Mucosa of descending colon (tissue), 3 donors: ENCODE data around the gene CD8B. TPM values are rescaled to one million over a fixed set of nuclear protein-coding genes. Genes with fewer than 3 reads are reported as not detected.

Source experiments
- ATAC-seq: fragments of 200-7000 bp; cut with Tn5 transposase; one replicate; pipeline ENCODE4 v1.9.1; 2020; ENCODE audit warnings: mild to moderate bottlenecking, moderate library complexity
- DNase-seq, 3 donors: peaks; one replicate each; pipeline ENCODE4 v3.0.0-alpha.2; 2020
- H3K36me3 ChIP-seq: fragments of 200-600 bp; one replicate; pipeline ENCODE4 v1.8.0; 2021; ENCODE audit warnings: low read depth, mild to moderate bottlenecking
- H3K4me1 ChIP-seq: fragments of 200-600 bp; one replicate; pipeline ENCODE4 v1.8.0; 2021; ENCODE audit warnings: low read depth, mild to moderate bottlenecking
- H3K4me3 ChIP-seq: fragments of 200-600 bp; one replicate; pipeline ENCODE4 v1.8.0; 2021; ENCODE audit warnings: mild to moderate bottlenecking
- H3K9me3 ChIP-seq: fragments of 200-600 bp; one replicate; pipeline ENCODE4 v1.8.0; 2021; ENCODE audit warnings: mild to moderate bottlenecking
- intact Hi-C, 2 donors: fragments of 100-400 bp; cut with DNase I in 1 of 2; cut with micrococcal nuclease in 1 of 2; formaldehyde crosslinking; loops; one replicate each; pipeline versions ENCODE4 v1.11.0 to v1.11.1; 2022; cut with DNase I, micrococcal nuclease
- total RNA-seq, 3 donors: library from RNA; stranded (reverse); fragmentation: NEBNext Ultra II Directional in 2 of 3; extraction: Animal tissue kit (Norgen Biotek cat#: 25700) in 2 of 3; gene quantifications; one replicate each; pipeline versions ENCODE4 v1.2.1 to v1.2.4, GENCODE V29; 2021 to 2023
- TF ChIP-seq, protein P1 (sequence below): fragments of 200-600 bp; IDR thresholded peaks from one replicate; pipeline ENCODE4 v1.8.0; 2022; ENCODE audit warnings: antibody characterized with exemption, mild to moderate bottlenecking
- donor health status: DM: no; HTN: no; CAD: no; lungs with moderate emphysema.
- donor health status: DM: no; HTN: no; CAD: no.
- donor health status: DM: no; HTN: yes; CAD: no.

CD8B gene
- total RNA-seq, 3 donors from 2014 or later: 1.5 to 3.8 (median 2.9) TPM

DNA sequence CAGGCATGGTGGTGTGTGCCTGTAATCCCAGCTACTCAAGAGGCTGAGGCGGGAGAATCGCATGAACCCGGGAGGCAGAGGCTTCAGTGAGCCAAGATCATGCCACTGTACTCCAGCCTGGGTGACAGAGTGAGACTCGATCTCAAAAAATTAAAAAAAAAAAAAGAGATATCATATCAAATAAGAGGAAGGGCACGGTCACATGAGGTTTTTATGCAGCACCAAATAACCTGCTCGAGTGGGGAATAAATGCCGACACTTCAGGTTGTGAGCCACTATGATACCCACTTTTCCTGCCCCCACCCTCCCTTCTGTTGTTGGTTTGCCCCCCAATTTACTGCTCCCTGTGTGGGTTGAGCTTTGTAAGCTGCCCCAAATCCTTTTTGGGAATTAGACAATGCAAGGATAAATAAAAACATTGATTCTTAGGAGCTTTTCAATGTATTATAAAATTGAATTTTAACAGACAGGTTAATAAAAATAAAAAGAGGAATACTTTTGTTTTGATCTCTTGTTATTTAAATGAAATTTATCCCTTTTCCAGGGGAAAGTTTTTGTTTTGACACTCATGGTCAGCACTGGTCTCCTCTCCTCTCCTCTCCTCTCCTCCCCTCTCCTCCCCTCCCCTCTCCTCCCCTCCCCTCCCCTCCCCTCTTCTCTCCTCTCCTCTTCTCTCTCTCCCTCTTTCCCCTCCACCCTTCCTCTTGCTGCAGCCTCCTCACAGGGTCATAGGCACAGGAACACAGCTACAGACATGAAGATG, 29.2 kb downstream of the CD8B start:
- TF ChIP-seq, protein P1, sequence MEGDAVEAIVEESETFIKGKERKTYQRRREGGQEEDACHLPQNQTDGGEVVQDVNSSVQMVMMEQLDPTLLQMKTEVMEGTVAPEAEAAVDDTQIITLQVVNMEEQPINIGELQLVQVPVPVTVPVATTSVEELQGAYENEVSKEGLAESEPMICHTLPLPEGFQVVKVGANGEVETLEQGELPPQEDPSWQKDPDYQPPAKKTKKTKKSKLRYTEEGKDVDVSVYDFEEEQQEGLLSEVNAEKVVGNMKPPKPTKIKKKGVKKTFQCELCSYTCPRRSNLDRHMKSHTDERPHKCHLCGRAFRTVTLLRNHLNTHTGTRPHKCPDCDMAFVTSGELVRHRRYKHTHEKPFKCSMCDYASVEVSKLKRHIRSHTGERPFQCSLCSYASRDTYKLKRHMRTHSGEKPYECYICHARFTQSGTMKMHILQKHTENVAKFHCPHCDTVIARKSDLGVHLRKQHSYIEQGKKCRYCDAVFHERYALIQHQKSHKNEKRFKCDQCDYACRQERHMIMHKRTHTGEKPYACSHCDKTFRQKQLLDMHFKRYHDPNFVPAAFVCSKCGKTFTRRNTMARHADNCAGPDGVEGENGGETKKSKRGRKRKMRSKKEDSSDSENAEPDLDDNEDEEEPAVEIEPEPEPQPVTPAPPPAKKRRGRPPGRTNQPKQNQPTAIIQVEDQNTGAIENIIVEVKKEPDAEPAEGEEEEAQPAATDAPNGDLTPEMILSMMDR: no peak
- no peak for ATAC-seq
- no peak for DNase-seq
- Histone ChIP-seq H3K36me3 (no peaks in the 10 kb centered on the region), H3K9me3 (no peaks in the 10 kb centered on the region), H3K4me1 (no peaks in the 10 kb centered on the region), H3K4me3 (no peak overlapping the region)
- intact Hi-C loops: no loop called here

DNA sequence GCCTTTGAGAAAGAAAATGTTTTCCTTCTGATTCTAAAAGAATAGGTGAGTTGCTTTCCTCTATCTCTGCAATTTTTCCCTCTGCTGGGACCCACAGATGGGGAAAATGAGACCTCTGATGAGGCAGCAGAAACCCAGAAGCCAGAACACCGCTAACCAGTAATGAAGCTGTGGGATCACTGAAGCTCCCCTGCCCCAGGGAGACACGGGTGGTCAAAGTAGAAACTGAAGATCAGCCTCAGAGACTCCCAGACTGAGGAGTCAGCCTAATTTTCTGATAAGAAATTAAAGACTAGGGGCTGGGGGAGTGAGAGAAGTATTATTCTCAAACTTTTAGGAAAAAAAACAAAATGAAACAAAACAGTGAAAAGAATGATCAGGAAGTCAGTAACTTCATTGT, 30.1 kb downstream of the CD8B start:
- Histone ChIP-seq H3K4me3 (no peak overlapping the region), H3K4me1 (no peaks in the 10 kb centered on the region), H3K36me3 (no peaks in the 10 kb centered on the region), H3K9me3 (no peaks in the 10 kb centered on the region)
- intact Hi-C loops: no loop called here
- ATAC-seq (no peak), DNase-seq (no peak)
- TF ChIP-seq, protein P1: no peak

DNA sequence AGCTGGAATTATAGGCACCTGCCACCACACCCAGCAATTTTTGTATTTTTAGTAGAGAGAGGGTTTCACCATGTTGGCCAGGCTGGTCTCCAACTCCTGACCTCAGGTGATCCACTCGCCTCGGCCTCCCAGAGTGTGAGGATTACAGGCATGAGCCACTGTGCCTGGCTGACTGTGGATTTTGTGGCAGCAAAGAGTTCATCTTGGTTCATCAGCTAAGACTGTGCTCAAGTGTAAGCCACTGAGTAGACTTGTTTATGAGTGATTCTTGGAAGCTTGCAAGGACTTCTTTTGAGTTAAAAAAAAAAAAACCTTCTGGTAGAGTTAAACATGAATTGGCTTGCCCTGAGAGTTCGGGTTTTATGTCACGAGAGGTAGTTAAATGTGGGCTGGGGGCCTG, 34.7 kb downstream of the CD8B start:
- H3K4me3 ChIP-seq: no peak overlapping the region
- intact Hi-C loops: no loop called here
- DNase-seq (no peak), ATAC-seq (no peak)
- no peaks in the 10 kb centered on the region for H3K9me3 ChIP-seq
- H3K36me3 ChIP-seq: no peaks in the 10 kb centered on the region
- no peaks in the 10 kb centered on the region for H3K4me1 ChIP-seq
- TF ChIP-seq, protein P1: no peak

DNA sequence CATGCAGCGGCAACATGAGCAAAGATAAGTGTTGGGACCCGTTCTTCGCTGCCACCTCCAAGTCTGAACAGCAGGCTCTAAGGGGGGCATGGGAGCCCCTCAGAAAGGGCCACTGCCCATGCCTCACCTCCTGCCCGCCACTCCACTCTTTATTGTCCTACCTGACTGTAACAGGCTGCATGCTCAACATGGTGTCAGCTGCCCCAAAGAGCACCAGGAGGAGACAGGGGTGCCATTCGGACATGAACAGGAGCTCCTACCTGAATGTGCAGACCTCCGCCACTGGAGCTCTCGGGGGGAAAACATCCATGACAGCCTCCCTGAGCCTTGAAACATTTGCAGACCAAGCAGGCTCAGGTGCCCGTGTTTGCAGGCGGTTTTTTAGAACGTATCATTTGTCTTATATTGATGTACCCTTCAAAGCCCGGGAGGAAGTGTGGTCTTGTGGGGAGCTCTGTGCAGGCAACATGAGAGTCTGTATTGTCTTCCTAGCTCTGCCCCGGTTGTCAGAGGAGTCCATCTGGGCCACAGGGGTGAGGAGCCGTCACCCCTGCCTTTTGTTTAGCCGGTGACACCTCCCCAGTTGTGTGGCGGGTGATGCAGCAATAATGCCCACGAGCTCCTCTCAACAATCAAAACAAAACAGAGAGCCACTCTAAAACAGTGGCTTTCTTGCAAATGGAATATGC, 35.8 kb downstream of the CD8B start:
- peak in 1 of 3 donors; percentile 62 for DNase-seq
- Histone ChIP-seq H3K36me3 (no peaks in the 10 kb centered on the region), H3K4me3 (no peak overlapping the region), H3K9me3 (no peaks in the 10 kb centered on the region), H3K4me1 (no peaks in the 10 kb centered on the region)
- ATAC-seq: peak; percentile 78
- intact Hi-C loops: no loop called here
- TF ChIP-seq, protein P1: no peak

DNA sequence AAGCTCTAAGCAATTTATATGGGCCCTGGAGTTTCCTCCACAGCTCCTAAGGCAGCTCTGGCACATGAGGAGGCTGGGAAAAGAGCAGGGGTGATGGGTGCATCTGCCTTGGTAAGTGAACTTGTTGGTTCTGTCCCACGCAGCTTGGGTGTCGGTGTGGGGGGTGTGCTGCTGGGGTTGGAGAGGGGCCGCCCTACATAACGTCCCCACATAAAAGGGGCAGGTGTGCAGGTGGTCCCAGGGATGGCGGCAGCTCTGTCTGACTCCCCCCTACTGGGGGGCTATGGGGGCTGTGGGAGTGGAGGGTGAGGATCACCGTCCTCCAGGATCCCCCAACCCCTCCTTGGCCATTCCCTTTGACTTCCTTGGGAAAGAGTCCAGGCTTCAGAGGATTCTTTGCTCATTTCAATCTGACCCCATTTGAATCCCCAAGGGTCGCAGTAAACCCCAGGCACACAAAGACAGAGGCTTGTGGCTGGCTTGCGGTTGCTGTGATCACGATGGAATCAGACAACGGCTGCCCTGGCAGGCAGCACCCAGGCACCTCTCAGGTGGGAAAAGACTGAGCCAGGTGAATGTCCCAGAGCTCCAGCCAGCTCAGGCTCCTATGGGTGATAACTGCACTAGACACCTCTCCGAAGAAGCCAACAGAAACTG, 36.5 kb downstream of the CD8B start:
- intact Hi-C loops: no loop called here
- DNase-seq (no peak), ATAC-seq (no peak)
- TF ChIP-seq, protein P1: no peak
- Histone ChIP-seq H3K4me3 (no peak overlapping the region), H3K4me1 (no peaks in the 10 kb centered on the region), H3K9me3 (no peaks in the 10 kb centered on the region), H3K36me3 (no peaks in the 10 kb centered on the region)
